Prostate gland (tissue), 2 donors: ENCODE results near the gene HERC3. TPM values are rescaled to one million over a fixed set of nuclear protein-coding genes. Genes with fewer than 3 reads are reported as not detected.

Experiments
- DNase-seq: peaks from one replicate; pipeline ENCODE4 v3.0.0-alpha.2; 2019; ENCODE audit warnings: low spot score
- H3K27ac ChIP-seq, 2 donors: fragments of 200-600 bp; sonication (generic); 2 replicates each; pipeline ENCODE4 v1.5.1; 2017 to 2019
- H3K27me3 ChIP-seq: fragments of 200-600 bp; sonication (generic); replicated peaks from 2 replicates; pipeline ENCODE4 v1.5.1; 2019; ENCODE audit not compliant: insufficient read depth
- H3K36me3 ChIP-seq, 2 donors: fragments of 200-600 bp; sonication (generic); 1 replicate in 1 of 2; 2 replicates in 1 of 2; pipeline versions ENCODE4 v1.5.1 to v1.8.1; 2017 to 2019
- H3K4me1 ChIP-seq: fragments of 200-600 bp; sonication (generic); replicated peaks from 2 replicates; pipeline ENCODE4 v1.5.1; 2019
- H3K4me3 ChIP-seq, 2 donors: fragments of 200-600 bp; sonication (generic); 2 replicates each; pipeline ENCODE4 v1.5.1; 2017 to 2019
- H3K9me3 ChIP-seq: fragments of 200-600 bp; sonication (generic); 2 replicates; pipeline ENCODE4 v1.5.1; 2017
- POLR2A ChIP-seq: fragments of 450-650 bp; IDR thresholded peaks from one replicate; pipeline ENCODE4 v1.6.1; 2016; ENCODE audit warnings: antibody characterized with exemption, mild to moderate bottlenecking
- POLR2AphosphoS5 ChIP-seq: sonication (generic); formaldehyde crosslinking; IDR thresholded peaks from one replicate; pipeline ENCODE4 v1.6.1; 2017; ENCODE audit warnings: antibody characterized with exemption
- WGBS: methylation state at CpG from one replicate; pipeline ENCODE4 v1.1.5; 2018; 5-methylcytosine and 5-hydroxymethylcytosine counted together
- intact Hi-C: fragments of 100-400 bp; cut with DNase I; formaldehyde crosslinking; loops from one replicate; pipeline ENCODE4 v1.14.2; 2022
- total RNA-seq, 2 donors: library from RNA; depleted of rRNA; stranded (reverse); fragments of >200 nt; gene quantifications; one replicate each; pipeline ENCODE4 v1.1.0, GENCODE V29; 2016
- TF ChIP-seq, protein P1 (sequence below), 4 experiments: fragments of 200-600 bp in 2 of 4; fragments of 450-650 bp in 2 of 4; sonication (generic) in 2 of 4; IDR thresholded peaks; 1 replicate in 3 of 4; 2 replicates in 1 of 4; pipeline ENCODE4 v1.5.1; 2016 to 2019; ENCODE audit warnings: antibody characterized with exemption in 4 of 4, mild to moderate bottlenecking in 2 of 4, moderate library complexity in 2 of 4

Gene HERC3
- total RNA-seq, 2 donors from 2014 or later, result 36.5 to 42.2 TPM

DNA sequence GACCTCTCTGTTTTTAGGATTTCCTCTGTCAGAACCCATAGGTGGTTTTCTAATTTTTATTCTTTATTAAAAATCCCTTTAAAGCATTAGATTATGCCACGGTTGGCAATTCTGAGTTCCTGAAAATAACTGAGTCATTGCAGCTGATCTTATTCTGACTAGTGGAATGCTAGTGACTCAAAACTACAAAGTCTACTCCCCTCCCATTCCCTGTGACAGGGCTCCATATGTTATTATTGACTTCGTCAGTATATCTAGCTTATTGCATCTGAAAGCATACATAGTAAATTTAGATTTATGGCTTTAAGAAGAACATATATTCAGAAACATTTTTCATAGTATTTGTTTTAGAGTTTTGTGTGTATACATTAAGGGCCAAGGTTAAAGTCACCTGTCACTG lies 38.5 kb downstream of the HERC3 start:
- no peaks in the 10 kb centered on the region for H3K9me3 ChIP-seq
- H3K36me3 ChIP-seq, result no peaks in the 10 kb centered on the region
- H3K4me1 ChIP-seq, result no peaks in the 10 kb centered on the region
- H3K27ac ChIP-seq, result no peak overlapping the region
- intact Hi-C loops, result no loop called here
- DNase-seq, result no peak
- 44% methylated on average over 2 of the region's 2 CpGs for WGBS
- H3K4me3 ChIP-seq, result no peak overlapping the region
- no peaks in the 10 kb centered on the region for H3K27me3 ChIP-seq
- TF ChIP-seq POLR2A (no peak), POLR2AphosphoS5 (no peak)
- TF ChIP-seq, protein P1, sequence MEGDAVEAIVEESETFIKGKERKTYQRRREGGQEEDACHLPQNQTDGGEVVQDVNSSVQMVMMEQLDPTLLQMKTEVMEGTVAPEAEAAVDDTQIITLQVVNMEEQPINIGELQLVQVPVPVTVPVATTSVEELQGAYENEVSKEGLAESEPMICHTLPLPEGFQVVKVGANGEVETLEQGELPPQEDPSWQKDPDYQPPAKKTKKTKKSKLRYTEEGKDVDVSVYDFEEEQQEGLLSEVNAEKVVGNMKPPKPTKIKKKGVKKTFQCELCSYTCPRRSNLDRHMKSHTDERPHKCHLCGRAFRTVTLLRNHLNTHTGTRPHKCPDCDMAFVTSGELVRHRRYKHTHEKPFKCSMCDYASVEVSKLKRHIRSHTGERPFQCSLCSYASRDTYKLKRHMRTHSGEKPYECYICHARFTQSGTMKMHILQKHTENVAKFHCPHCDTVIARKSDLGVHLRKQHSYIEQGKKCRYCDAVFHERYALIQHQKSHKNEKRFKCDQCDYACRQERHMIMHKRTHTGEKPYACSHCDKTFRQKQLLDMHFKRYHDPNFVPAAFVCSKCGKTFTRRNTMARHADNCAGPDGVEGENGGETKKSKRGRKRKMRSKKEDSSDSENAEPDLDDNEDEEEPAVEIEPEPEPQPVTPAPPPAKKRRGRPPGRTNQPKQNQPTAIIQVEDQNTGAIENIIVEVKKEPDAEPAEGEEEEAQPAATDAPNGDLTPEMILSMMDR (IDR thresholded peaks at IDR 0.05), result no peak

- no peak for TF ChIP-seq POLR2A
- TF ChIP-seq, protein P1 (IDR thresholded peaks at IDR 0.05), result no peak
- no peak for TF ChIP-seq POLR2AphosphoS5
- H3K27me3 ChIP-seq, result no peaks in the 10 kb centered on the region
- intact Hi-C loops, result no loop called here
- H3K36me3 ChIP-seq, result no peaks in the 10 kb centered on the region
- H3K9me3 ChIP-seq, result no peaks in the 10 kb centered on the region
- WGBS, result 93% methylated on average over 2 of the region's 2 CpGs
- H3K27ac ChIP-seq, result no peak overlapping the region
- no peak for DNase-seq
- H3K4me3 ChIP-seq, result no peak overlapping the region
- no peaks in the 10 kb centered on the region for H3K4me1 ChIP-seq
Measured at GRCh38 chr4:88643932-88644331, 51.7 kb downstream of the HERC3 start.

GRCh38 chr4:88645994-88646393 lies 53.7 kb downstream of the HERC3 start:
- TF ChIP-seq, protein P1 (IDR thresholded peaks at IDR 0.05), result no peak
- no peak for TF ChIP-seq POLR2AphosphoS5
- no peak for TF ChIP-seq POLR2A
- Histone ChIP-seq H3K4me3 (no peak overlapping the region), H3K27ac (no peak overlapping the region), H3K36me3 (no peaks in the 10 kb centered on the region), H3K4me1 (no peaks in the 10 kb centered on the region), H3K27me3 (no peaks in the 10 kb centered on the region), H3K9me3 (no peaks in the 10 kb centered on the region)
- no peak for DNase-seq
- intact Hi-C loops, result no loop called here
- WGBS, result 94% methylated on average over 1 of the region's 1 CpG

- WGBS, result 93% methylated on average over 7 of the region's 7 CpGs
- intact Hi-C loops, result no loop called here
Measured at GRCh38 chr4:88646528-88647280, 54.4 kb downstream of the HERC3 start.

More at GRCh38 chr4:88646528-88647280, 54.4 kb downstream of the HERC3 start:
- no peak for TF ChIP-seq POLR2A
- TF ChIP-seq POLR2AphosphoS5, result no peak
- TF ChIP-seq, protein P1 (IDR thresholded peaks at IDR 0.05), result no peak
- DNase-seq, result no peak
- H3K4me1 ChIP-seq, result no peaks in the 10 kb centered on the region
- no peaks in the 10 kb centered on the region for H3K9me3 ChIP-seq
- H3K4me3 ChIP-seq, result no peak overlapping the region
- no peaks in the 10 kb centered on the region for H3K27me3 ChIP-seq
- no peaks in the 10 kb centered on the region for H3K36me3 ChIP-seq
- no peak overlapping the region for H3K27ac ChIP-seq
